C4-2B (cell line): ENCODE measurements around the gene AZIN2.

Experiments used
- ZFX ChIP-seq: fragments of 450-650 bp; IDR thresholded peaks from 2 replicates; pipeline ENCODE4 v1.6.1; 2017
- TF ChIP-seq, protein P1 (sequence below): fragments of 450-650 bp; conservative IDR thresholded peaks from 2 replicates; pipeline ENCODE4 v1.5.1; 2017; ENCODE audit warnings: mild to moderate bottlenecking

GRCh38 chr1:33131191-33131590 lies 50.2 kb downstream of the AZIN2 start:
- TF ChIP-seq, protein P1, sequence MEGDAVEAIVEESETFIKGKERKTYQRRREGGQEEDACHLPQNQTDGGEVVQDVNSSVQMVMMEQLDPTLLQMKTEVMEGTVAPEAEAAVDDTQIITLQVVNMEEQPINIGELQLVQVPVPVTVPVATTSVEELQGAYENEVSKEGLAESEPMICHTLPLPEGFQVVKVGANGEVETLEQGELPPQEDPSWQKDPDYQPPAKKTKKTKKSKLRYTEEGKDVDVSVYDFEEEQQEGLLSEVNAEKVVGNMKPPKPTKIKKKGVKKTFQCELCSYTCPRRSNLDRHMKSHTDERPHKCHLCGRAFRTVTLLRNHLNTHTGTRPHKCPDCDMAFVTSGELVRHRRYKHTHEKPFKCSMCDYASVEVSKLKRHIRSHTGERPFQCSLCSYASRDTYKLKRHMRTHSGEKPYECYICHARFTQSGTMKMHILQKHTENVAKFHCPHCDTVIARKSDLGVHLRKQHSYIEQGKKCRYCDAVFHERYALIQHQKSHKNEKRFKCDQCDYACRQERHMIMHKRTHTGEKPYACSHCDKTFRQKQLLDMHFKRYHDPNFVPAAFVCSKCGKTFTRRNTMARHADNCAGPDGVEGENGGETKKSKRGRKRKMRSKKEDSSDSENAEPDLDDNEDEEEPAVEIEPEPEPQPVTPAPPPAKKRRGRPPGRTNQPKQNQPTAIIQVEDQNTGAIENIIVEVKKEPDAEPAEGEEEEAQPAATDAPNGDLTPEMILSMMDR = no peak
- no peak for TF ChIP-seq ZFX
